HepG2 (cell line): ENCODE measurements around the gene HIRA. TPM values are rescaled to one million over a fixed set of nuclear protein-coding genes. Genes with fewer than 3 reads are reported as not detected.

Experiments
- ATF2 ChIP-seq: sonication (generic); formaldehyde crosslinking; IDR thresholded peaks from 2 replicates; pipeline ENCODE4 v1.4.0; 2020; ENCODE audit warnings: missing genetic modification reagents
- BCL6 ChIP-seq: IDR thresholded peaks from 2 replicates; pipeline ENCODE4 v1.6.1; 2016; ENCODE audit warnings: missing genetic modification reagents, missing compliant biosample characterization
- GZF1 ChIP-seq: sonication (generic); formaldehyde crosslinking; IDR thresholded peaks from 2 replicates; pipeline ENCODE4 v1.5.1; 2020; ENCODE audit warnings: mild to moderate bottlenecking, missing genetic modification reagents
- IRF1 ChIP-seq: sonication (generic); formaldehyde crosslinking; IDR thresholded peaks from 2 replicates; pipeline ENCODE4 v1.4.0; 2020; ENCODE audit warnings: low read depth, mild to moderate bottlenecking, missing genetic modification reagents
- IRF9 ChIP-seq: sonication (generic); formaldehyde crosslinking; IDR thresholded peaks from 2 replicates; pipeline ENCODE4 v1.8.0; 2022; ENCODE audit warnings: missing genetic modification reagents, mild to moderate bottlenecking, borderline replicate concordance
- KAT8 ChIP-seq: IDR thresholded peaks from 2 replicates; pipeline ENCODE4 v1.6.1; 2016; ENCODE audit warnings: missing genetic modification reagents, missing compliant biosample characterization
- POLR2A ChIP-seq, 2 experiments: IDR thresholded peaks; 2 replicates each; pipeline ENCODE4 v1.6.1; 2011; ENCODE audit warnings: low read depth in 2 of 2, low read length in 2 of 2, mild to moderate bottlenecking in 1 of 2, moderate library complexity in 1 of 2; ENCODE audit not compliant: insufficient read depth in 1 of 2
- REST ChIP-seq, 2 experiments: IDR thresholded peaks; 2 replicates each; pipeline ENCODE4 v1.6.1; 2011 to 2012; ENCODE audit warnings: low read length in 2 of 2, borderline replicate concordance in 1 of 2, low read depth in 1 of 2, mild to moderate bottlenecking in 1 of 2, moderate library complexity in 1 of 2
- RORA ChIP-seq: sonication (generic); formaldehyde crosslinking; IDR thresholded peaks from 2 replicates; pipeline ENCODE4 v1.5.0; 2020; ENCODE audit warnings: mild to moderate bottlenecking, missing genetic modification reagents, moderate library complexity
- SRSF1 ChIP-seq: fragments of 200-400 bp; formaldehyde crosslinking; optimal IDR thresholded peaks from 2 replicates; pipeline ENCODE3; 2017; ENCODE audit warnings: mild to moderate bottlenecking, low read depth, low read length, moderate library complexity
- TEAD3 ChIP-seq: optimal IDR thresholded peaks from 2 replicates; pipeline ENCODE3; 2016; ENCODE audit warnings: borderline replicate concordance
- ZBTB3 ChIP-seq: sonication (generic); formaldehyde crosslinking; IDR thresholded peaks from 2 replicates; pipeline ENCODE4 v1.4.0; 2020; ENCODE audit warnings: low read depth, mild to moderate bottlenecking, moderate library complexity, missing genetic modification reagents, borderline replicate concordance
- ZNF33A ChIP-seq: sonication (generic); formaldehyde crosslinking; IDR thresholded peaks from 2 replicates; pipeline ENCODE4 v1.5.1; 2020; ENCODE audit warnings: missing genetic modification reagents, mild to moderate bottlenecking, moderate library complexity, borderline replicate concordance
- ZNF431 ChIP-seq: sonication (generic); formaldehyde crosslinking; IDR thresholded peaks from 2 replicates; pipeline ENCODE4 v1.9.0; 2022; ENCODE audit warnings: missing genetic modification reagents, low read depth, mild to moderate bottlenecking, borderline replicate concordance
- polyA plus RNA-seq, 8 experiments: library from polyadenylated mRNA; depleted of rRNA in 3 of 8; stranded (reverse) in 7 of 8; unstranded in 1 of 8; fragments of >200 nt; fragmentation: Illumina TruSeq in 4 of 8; extraction: Trizol in 4 of 8; gene quantifications; 2 replicates each; pipeline versions ENCODE4 v1.2.1 to v1.2.3, GENCODE V29; 2011 to 2016; ENCODE audit warnings: low read depth in 4 of 8, missing spikeins in 1 of 8, mixed read lengths in 1 of 8; ENCODE audit not compliant: insufficient read depth in 1 of 8
- total RNA-seq, 5 experiments: library from RNA; depleted of rRNA; stranded (reverse); fragments of >200 nt; fragmentation: Illumina TruSeq; extraction: Trizol; gene quantifications; 2 replicates each; pipeline ENCODE4 v1.2.3, GENCODE V29; 2016; ENCODE audit warnings: low read depth in 1 of 5
- TF ChIP-seq, protein P1 (sequence below): fragments of 450-650 bp; IDR thresholded peaks from 2 replicates; pipeline ENCODE4 v1.6.1; 2017; ENCODE audit warnings: mild to moderate bottlenecking
- TF ChIP-seq, protein P2 (sequence below): sonication (generic); formaldehyde crosslinking; IDR thresholded peaks from 2 replicates; pipeline ENCODE4; 2020; ENCODE audit warnings: missing genetic modification reagents, mild to moderate bottlenecking, borderline replicate concordance

Gene HIRA
- total and polyA plus RNA-seq, 2 of the 13 experiments (the other 11 are each of a cell fraction or from before 2014, with no cell fraction given): 21.5 to 29.2 TPM

DNA sequence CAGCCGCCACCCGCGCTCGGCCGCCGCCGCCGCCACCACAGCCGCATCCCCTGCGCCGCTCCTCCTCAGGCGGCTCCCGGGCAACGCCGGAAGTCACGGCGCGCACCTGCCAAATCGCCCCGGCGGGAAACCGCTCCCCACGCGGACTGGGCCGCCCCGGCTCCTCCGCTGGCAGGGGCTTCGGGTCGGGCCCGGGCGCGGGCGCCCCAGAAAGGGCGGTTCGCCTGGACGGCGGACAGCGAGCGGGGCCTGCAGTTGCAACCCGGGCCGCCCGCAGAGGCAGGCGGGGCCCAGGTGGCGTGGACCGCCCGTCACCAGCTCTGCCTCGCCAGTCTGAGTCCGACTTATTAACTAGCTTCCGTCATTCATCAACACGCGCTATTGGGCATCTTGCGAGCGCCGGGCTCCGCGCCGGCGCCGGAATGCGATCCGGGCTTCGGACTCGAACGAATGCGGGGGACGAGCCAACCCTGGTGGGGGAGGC lies at the start of gene HIRA (continued):
- TF ChIP-seq, protein P1, sequence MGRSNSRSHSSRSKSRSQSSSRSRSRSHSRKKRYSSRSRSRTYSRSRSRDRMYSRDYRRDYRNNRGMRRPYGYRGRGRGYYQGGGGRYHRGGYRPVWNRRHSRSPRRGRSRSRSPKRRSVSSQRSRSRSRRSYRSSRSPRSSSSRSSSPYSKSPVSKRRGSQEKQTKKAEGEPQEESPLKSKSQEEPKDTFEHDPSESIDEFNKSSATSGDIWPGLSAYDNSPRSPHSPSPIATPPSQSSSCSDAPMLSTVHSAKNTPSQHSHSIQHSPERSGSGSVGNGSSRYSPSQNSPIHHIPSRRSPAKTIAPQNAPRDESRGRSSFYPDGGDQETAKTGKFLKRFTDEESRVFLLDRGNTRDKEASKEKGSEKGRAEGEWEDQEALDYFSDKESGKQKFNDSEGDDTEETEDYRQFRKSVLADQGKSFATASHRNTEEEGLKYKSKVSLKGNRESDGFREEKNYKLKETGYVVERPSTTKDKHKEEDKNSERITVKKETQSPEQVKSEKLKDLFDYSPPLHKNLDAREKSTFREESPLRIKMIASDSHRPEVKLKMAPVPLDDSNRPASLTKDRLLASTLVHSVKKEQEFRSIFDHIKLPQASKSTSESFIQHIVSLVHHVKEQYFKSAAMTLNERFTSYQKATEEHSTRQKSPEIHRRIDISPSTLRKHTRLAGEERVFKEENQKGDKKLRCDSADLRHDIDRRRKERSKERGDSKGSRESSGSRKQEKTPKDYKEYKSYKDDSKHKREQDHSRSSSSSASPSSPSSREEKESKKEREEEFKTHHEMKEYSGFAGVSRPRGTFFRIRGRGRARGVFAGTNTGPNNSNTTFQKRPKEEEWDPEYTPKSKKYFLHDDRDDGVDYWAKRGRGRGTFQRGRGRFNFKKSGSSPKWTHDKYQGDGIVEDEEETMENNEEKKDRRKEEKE: no peak
- no peak for TF ChIP-seq IRF1 (CRISPR knock-in tag)
- TF ChIP-seq ZNF431: no peak
- TF ChIP-seq IRF9 (CRISPR knock-in tag): no peak
- TF ChIP-seq REST (IDR thresholded peaks at IDR 0.05; ENCODE audit: borderline replicate concordance in 1 of 2, low read depth in 1 of 2, low read length in 2 of 2): no peak
- TF ChIP-seq ATF2 (CRISPR knock-in tag): no peak
- no peak for TF ChIP-seq BCL6 (CRISPR knock-in tag)
- TF ChIP-seq ZBTB3: no peak
- 0 out of 2 replicates have a peak, but pooled peaks have one; percentile 62 for TF ChIP-seq RORA
- no peak for TF ChIP-seq TEAD3 (CRISPR knock-in tag)
- no peak for TF ChIP-seq SRSF1
- TF ChIP-seq POLR2A (IDR thresholded peaks at IDR 0.05; ENCODE audit: insufficient read depth in 1 of 2, low read depth in 2 of 2, low read length in 2 of 2): peak in 1 of 2 experiments; percentile 40; a peak in 2 of 4 replicates
- TF ChIP-seq ZNF33A (CRISPR knock-in tag): no peak
- no peak for TF ChIP-seq KAT8 (CRISPR knock-in tag)
- TF ChIP-seq, protein P2, sequence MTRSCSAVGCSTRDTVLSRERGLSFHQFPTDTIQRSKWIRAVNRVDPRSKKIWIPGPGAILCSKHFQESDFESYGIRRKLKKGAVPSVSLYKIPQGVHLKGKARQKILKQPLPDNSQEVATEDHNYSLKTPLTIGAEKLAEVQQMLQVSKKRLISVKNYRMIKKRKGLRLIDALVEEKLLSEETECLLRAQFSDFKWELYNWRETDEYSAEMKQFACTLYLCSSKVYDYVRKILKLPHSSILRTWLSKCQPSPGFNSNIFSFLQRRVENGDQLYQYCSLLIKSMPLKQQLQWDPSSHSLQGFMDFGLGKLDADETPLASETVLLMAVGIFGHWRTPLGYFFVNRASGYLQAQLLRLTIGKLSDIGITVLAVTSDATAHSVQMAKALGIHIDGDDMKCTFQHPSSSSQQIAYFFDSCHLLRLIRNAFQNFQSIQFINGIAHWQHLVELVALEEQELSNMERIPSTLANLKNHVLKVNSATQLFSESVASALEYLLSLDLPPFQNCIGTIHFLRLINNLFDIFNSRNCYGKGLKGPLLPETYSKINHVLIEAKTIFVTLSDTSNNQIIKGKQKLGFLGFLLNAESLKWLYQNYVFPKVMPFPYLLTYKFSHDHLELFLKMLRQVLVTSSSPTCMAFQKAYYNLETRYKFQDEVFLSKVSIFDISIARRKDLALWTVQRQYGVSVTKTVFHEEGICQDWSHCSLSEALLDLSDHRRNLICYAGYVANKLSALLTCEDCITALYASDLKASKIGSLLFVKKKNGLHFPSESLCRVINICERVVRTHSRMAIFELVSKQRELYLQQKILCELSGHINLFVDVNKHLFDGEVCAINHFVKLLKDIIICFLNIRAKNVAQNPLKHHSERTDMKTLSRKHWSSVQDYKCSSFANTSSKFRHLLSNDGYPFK (CRISPR knock-in tag): no peak
- TF ChIP-seq GZF1 (CRISPR knock-in tag): no peak
